MM.1S (cell line): ENCODE results near the gene SPATA9.

Experiments
- CTCF ChIP-seq: fragments of 300-600 bp; sonication (generic); IDR thresholded peaks from 2 replicates; pipeline ENCODE4 v1.5.1; 2016; ENCODE audit warnings: antibody characterized with exemption, low read length, mixed read lengths
- EZH2 ChIP-seq: fragments of 300-600 bp; sonication (generic); optimal IDR thresholded peaks from 2 replicates; pipeline ENCODE3; 2017; ENCODE audit warnings: low read depth, mild to moderate bottlenecking, antibody characterized with exemption, low read length, mixed read lengths
- EZH2phosphoT487 ChIP-seq: fragments of 300-600 bp; sonication (generic); IDR thresholded peaks from 2 replicates; pipeline ENCODE4 v1.6.1; 2018; ENCODE audit warnings: antibody characterized with exemption, low read length

- TF ChIP-seq CTCF (no peak), EZH2phosphoT487 (no peak), EZH2 (no peak)
Measured at GRCh38 chr5:95730011-95730700, 47.4 kb upstream of the SPATA9 start.
